ENCODE measurements around the gene USP53.

DNA sequence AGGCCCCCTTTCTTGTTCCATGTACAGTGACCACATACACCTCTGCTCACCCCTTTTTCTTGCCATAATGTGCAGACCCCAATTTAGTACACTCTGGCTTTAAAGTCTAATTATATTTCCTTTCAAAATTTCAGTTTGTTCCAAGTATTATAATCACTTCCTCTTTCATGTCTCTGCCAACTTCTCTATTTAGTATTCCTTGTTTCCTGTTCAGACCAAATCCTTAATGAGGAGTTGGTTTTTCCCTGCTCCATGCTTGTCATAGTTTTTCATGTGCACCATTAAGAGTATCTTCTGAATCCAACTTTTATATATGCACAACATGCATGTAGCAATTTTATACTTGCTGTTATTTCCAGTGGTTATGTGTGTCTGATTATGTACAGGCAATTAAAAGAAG is 32.3 kb downstream of the USP53 start:
- TF ChIP-seq, protein P1, sequence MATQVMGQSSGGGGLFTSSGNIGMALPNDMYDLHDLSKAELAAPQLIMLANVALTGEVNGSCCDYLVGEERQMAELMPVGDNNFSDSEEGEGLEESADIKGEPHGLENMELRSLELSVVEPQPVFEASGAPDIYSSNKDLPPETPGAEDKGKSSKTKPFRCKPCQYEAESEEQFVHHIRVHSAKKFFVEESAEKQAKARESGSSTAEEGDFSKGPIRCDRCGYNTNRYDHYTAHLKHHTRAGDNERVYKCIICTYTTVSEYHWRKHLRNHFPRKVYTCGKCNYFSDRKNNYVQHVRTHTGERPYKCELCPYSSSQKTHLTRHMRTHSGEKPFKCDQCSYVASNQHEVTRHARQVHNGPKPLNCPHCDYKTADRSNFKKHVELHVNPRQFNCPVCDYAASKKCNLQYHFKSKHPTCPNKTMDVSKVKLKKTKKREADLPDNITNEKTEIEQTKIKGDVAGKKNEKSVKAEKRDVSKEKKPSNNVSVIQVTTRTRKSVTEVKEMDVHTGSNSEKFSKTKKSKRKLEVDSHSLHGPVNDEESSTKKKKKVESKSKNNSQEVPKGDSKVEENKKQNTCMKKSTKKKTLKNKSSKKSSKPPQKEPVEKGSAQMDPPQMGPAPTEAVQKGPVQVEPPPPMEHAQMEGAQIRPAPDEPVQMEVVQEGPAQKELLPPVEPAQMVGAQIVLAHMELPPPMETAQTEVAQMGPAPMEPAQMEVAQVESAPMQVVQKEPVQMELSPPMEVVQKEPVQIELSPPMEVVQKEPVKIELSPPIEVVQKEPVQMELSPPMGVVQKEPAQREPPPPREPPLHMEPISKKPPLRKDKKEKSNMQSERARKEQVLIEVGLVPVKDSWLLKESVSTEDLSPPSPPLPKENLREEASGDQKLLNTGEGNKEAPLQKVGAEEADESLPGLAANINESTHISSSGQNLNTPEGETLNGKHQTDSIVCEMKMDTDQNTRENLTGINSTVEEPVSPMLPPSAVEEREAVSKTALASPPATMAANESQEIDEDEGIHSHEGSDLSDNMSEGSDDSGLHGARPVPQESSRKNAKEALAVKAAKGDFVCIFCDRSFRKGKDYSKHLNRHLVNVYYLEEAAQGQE (IDR thresholded peaks at IDR 0.05; ENCODE audit: low read depth, low read length): no peak
- TF ChIP-seq CBX3 (IDR thresholded peaks at IDR 0.05; ENCODE audit: borderline replicate concordance, low read depth) (no peak), RELA (IDR thresholded peaks at IDR 0.05; ENCODE audit: borderline replicate concordance, partially characterized antibody) (no peak), EP300 (IDR thresholded peaks at IDR 0.05; ENCODE audit: borderline replicate concordance in 1 of 2, control insufficient read depth in 1 of 2, low read depth in 2 of 2, low read length in 2 of 2) (no peak)

Measured in GM12878 (cell line).